NOMO-1 (cell line): ENCODE data around the gene RAB40A.
A peak's percentile ranks its signal among the peaks of the same experiment; 100 is the strongest.

Source experiments
- DNase-seq, 2 experiments: peaks; one replicate each; lab custom pipeline; 2025; ENCODE audit not compliant: unreplicated experiment in 2 of 2; lab: John Stamatoyannopoulos, UW

Gene RAB40A, protein sequence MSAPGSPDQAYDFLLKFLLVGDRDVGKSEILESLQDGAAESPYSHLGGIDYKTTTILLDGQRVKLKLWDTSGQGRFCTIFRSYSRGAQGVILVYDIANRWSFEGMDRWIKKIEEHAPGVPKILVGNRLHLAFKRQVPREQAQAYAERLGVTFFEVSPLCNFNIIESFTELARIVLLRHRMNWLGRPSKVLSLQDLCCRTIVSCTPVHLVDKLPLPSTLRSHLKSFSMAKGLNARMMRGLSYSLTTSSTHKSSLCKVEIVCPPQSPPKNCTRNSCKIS

DNA sequence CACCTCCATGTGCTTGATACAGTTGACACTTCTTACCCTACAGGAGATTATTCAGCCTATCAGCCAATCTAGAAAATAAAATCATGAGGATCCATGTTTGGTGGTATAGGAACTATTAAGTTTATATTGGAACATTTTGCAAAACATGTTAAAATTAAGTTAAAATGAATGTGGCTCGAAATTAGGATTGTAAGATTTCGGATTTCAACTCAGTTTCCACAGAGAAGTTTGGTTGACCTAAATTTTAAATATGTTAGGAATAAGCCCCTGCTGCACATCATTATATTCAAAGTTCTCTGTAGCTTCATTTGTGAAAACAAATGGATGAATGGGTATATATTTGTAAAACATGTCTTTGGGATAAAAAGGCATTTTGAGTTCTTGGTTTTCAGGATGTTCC lies at the start of gene RAB40A:
Gene RAB40A, minus strand, starts transcription at position 101 of the 400 bp plus-strand sequence. CDS start 18,733 bp downstream, outside the sequence.
- DNase-seq = no peak

DNA sequence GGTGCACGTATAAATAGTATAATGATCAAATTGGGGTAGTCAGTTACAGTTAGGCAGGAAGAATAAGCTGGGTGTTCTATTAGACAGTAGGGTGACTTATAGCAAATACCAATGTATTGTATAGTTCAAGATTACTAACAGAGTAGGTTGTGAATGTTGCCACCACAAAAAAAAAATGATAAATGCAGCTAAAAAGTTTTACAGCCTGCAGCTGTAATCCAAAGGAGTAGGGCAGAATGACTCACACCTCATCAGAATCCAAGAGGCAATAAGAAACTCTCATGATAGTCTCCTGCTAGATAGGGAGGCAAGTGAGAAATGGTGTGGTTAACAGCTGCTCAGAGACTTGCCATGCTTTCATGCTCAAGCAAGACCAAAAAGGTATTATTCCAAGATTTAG lies 46.5 kb upstream of the RAB40A start:
- DNase-seq = peak in 1 of 2 experiments; percentile 11

DNA sequence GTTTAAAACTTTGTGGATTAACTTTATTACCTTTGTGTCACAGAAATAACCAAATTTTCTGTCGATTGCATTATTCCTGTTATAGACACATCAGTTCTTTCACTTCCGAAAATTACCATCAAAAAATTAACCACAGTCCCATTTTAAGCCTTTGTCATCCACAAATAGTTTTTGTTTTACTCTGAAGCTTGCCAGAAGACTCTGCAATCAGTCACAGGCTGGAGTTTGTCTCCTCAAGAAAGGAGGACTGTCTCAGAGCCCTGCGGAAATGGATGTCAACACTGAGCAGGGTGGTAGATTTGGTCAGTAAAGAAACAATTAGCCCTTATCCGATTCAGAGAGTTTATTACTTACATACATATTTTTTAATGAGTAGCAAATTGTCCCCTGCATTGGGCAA lies 45.9 kb upstream of the RAB40A start:
- peak; percentile 28 to 47 for DNase-seq

DNA sequence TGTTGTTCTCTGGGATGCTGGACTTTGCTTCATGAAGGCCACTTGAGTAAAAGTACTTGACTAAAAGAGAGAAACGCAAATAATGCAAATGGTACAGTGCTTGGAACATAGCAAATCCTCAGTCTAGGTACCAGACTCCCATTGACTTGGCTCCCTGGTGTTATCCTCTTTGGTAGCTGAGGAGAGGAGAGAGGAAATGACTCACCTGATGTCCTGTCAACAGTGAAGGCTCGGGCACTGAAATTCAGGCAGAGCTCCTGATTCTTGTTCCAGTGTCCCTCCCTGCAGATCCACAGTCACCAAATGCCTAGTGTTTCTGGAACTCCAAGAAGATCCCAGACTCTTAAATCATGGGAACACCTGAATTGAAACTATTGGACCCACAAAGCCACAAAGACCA lies 43.5 kb upstream of the RAB40A start:
- DNase-seq = no peak

DNA sequence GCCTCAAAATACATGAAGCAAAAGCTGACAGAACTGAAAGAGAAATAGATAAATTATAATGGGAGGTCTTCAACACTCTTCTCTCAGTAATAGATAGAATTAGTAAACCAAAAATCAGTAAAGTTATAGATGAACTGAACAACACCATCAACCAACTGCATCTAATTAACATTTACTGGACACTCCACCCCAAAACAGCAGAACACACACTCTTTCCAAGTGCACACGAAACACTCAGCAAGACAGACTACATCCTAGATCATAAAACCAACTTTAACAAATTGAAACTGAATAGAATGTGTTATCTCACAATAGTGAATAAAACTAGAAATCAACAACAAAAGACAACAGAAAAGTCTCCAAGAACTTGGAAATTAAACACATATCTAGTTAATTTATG lies 41.0 kb upstream of the RAB40A start:
- no peak for DNase-seq

DNA sequence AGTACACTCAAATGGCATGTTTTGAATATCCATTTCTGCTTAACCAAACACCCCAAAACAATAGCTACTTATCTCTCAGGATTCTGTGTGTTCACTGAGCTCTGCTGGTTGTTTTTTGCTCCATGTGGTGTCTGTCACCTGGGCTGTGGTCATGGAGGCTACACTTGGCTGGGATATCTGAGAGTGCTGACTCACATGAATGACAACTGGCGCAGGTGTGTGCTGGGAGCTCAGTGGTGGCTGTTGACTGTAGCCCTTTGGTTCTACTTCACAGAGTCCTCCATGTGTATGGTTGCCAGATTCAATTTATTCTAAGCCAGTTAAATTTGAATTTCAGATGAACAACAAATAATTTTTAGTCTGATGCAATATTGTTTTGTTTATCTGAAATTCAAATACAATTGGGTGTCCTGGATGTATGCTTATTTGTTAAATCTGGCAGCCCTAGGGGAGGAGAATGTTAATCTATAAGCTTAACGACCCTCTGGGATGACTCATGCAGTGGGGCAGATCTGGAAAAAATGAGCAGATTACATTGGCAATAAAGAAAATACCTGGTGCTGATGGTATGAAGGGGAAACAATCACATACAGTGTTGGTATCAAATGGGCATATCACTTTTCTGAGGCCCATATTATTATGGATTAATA lies 37.8 kb upstream of the RAB40A start:
- no peak for DNase-seq

DNA sequence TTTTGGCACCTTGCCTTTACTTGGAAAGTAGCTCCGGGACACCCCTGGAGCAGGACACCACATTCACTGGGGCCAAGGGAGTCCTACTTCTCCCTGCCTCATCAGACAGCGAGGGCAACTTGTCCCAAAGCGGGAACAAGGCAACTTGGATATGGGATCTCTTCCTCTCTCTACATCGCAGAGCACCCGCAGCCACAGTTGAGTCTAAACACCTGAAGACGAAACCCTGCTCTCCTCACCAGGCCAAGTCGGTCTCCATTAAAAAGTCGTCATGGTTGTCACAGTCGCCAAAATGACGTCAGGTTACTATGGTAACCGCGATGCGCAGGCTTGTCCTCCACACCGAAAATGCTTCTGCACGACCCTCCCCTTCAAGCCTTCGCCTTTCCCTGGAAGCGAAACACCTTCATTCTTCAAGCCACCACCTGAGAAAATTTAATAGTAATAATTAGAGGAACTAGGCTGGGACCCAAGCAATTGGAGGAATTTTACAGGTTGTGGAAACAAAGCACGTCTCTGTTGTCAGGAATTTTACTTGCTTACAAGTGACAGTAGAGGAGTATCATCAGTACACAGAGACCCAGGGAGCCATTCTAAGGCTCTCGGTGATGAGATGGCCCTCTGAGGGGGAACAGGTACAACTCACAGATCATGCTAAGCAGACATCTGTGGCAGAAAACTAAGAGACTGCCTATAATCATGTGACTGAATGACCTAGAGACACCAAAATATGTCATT lies 35.6 kb upstream of the RAB40A start:
- peak; percentile 23 to 62 for DNase-seq

DNA sequence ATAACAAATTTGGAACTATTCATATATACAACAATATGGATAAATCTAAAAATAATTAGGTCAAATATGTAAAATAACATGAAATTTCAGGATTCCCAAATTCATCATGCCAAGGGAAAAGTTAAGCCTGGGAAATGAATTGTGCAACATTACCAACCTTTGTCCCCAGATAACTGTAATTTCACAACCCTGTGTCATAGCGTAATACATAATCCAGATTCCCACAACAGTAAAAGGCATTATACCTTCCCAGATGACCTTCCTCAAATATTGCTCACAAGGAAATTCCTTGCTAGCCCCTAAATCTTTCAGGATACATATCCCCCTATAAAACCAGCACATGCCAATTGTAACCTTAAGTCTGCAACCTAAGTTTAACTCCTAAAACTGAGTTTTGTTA lies 32.9 kb upstream of the RAB40A start:
- DNase-seq = no peak

DNA sequence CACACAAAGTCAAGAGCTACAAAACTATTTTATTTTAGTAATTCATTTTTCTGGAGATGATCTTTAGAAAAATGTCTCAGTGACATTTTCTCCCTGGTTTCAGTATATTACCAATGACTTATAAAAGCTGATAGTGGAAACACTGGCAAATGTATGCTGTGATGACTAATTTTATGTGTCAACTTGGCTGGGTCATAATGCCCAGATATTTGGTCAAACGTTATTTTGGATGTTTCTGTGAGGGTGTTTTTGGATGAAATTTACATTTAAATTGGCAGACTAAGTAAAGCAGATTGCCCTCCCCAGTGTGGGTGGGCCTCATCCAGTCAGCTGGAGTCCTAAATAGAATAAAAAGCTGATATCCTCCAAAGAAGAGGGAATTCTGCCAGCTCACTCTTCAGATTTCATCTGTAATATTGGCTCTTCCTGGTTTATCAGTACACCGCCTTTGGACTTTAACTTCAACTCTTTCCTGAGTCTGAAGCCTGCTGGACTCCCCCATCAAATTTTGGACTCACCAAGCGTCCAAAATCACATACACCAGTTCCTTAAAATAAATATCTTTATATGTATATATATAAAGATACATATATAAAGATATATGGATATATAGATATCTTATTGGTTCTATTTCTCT lies 31.2 kb upstream of the RAB40A start:
- DNase-seq = no peak

DNA sequence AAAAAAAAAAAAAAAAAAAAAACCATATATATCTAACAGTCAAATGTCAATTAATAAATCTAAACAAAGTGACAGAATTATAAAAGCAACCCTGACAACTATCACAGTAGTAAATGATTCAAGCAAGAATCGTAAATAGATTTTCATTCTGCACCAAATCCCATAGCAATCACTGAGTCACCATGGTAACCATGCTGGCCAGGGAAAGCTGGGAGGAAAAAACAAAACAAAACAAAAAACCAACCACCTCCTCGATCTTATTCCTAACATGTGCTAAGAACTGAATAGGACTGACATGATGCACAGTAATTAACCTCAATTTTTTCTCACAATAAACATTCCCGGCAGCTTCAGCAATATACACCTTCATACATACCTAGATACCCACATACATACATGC lies 30.6 kb upstream of the RAB40A start:
- DNase-seq = no peak

DNA sequence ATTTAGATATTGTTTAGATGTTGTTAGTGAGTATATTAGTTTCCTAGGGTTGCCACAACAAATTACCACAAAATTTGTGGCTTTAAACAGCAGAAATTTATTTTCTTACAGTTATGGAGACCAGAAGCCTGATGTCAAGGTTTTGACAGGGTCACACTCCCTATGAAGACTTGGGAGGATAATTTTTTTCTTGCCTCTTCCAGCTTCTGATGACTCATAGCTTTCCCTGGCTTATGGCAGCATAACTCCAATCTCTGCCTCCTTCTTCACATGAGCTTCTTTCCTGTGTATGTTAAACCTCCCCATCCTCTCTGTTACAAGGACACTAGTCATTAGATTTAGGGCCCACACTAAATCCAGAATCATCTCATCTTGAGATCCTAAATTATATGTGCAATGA lies 20.9 kb upstream of the RAB40A start:
- no peak for DNase-seq

DNA sequence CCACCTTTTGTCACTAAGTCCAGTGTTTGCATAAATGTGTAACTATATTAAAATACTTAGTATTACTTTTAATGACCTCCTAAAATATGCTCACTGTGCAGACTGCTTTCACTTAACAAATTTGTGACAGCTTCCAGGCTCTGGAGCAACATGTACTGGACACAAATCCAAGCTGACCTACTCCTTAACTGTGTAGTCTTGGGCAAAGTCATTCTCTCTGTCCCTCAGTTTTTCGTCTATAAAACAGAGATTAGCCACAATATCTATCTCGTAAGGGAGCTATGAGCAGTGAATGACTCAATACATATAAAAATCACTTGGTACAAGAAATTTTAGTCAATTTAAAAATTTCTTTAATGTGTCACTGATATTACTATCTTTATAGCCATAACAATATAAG lies 20.4 kb upstream of the RAB40A start:
- no peak for DNase-seq

DNA sequence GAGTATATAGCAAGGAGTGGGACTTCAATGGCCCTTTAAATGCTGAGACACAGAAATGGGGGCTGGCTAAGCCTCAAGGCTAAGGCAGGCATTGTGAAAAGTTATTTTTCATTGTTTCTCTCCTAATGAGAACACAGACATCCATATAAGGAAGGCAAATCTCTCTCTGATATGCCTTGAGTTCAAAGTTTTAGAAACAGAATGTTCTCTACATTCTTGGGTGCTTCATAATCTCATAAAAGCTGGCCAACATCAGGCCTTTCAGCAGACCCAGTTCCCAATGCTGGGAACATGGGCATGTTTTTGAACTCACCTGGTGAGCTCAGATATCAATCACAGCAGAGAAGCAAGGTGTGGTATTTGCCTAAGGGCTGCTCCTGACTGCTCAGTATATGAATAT lies 19.4 kb upstream of the RAB40A start:
- DNase-seq = no peak

DNA sequence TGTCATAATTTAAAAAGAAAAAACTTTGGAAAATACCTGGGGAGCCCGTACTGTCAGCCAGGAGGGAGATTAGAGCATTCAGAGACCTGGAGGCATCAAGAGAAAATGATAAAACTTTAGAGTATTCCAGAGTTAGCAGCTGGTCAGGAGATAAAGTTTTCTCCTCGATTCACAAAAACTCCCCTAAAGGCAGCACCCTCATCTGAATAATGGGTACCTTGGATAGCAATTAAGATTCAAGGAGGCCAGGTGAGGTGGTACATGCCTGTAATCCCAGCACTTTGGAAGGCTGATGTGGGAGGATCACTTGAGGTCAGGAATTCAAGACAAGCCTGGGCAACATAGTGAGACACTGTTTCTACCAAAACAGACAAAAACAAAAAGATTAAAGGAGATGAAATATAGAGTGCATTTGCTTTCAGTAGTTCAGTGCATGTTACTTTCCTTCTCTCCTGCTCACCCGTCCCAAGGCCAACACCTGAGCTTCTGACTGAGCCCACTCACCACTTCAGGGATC lies 18.6 kb upstream of the RAB40A start:
- no peak for DNase-seq

DNA sequence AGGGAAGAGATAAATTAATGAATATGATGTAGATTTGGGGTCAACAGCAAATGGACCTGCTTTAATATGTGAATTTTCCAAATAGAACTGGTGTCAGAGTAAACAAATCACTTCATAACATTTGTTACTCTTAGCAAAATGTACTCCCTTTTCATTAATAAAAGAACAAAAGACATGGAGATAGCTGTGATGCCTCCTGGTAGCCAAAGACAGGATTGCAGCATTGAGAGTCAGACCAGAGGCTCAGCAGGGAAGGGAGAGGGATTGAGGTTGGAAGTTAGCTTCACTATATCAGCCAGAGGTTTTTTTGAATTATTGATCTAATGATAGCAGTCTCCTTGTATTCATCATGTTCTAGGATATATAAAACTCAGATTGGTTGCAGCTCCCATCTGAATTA lies 17.4 kb upstream of the RAB40A start:
- no peak for DNase-seq

DNA sequence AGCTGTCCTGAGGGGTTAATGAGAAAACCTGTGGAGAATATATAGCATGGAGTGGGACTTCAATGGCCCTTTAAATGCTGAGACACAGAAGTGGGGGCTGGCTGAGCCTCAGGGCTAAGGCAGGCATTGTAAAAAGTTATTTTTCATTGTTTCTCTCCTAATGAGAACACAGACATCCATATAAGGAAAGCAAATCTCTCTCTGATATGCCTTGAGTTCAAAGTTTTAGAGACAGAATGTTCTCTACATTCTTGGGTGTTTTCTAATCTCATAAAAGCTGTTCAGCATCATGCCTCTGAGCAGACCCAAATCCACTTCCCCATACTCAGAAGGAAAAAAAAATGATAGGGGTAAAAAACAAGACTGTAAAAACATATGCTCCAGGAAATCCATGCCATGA lies 16.8 kb upstream of the RAB40A start:
- DNase-seq = no peak

DNA sequence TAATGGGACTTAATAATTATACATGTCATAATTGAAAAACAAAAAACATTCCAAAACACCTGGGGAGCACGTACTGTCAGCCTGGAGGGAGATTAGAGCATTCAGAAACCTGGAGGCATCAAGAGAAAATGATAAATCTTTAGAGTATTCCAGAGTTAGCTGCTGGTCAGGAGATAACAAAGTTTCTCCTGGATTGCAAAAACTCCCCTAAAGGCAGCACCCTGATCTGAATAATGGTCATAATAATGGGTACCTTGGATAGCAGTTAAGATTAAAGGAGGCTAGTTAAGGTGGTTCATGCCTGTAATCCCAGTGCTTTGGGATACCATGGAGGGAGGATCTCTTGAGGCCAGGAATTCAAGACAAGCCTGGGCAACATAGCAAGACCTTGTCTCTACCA lies 15.9 kb upstream of the RAB40A start:
- no peak for DNase-seq

DNA sequence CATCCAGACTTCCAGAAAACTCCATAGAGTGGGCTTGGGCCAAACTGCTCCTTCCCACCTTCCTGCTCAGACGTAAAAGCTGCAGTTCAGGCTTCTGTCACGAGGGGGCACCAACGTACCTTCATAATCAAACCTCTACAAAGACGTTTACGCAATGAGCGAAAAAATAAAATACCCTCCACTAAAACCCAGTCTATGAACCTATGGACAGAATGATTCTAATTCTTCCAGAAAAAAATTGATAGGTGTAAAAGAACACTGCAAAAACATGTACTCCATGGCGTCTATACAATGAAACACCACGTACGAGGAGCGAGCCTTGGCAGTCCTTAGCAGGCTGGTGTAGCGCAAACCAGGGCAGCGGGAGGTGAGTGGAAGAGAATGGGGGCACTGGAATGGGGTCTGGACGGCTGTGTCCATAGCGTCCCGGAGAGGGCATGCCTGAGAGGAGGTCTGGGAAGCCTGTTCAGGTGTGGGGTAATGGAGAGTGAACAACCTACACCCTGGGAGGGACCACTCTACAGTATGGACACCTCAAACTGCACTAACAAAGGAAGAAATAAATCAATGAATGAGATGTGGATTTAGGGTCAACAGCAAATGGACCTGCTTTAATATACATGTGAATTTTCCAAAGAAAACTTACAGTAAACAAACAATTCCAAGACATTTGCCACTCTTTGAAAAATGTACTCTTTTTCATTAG lies 14.4 kb upstream of the RAB40A start:
- DNase-seq = peak; percentile 2 to 25

DNA sequence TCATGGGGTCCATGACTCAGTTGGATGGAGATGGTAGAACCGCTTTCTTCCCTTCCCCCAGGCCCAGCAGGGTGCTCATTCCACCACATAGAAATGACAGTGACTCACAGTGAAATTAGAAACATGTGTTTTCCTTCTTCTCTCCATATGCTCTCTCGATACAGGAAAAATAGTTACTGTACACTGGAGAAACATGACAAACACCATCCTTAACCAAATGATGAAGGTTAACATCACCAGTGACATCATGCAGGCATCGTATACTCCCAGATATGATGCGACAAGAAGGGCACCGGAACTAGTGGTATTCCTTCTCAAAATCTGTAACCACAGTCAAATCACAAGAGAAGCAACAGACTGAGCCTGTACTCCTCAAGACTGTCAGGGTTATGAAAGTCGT lies 11.7 kb upstream of the RAB40A start:
- no peak for DNase-seq

DNA sequence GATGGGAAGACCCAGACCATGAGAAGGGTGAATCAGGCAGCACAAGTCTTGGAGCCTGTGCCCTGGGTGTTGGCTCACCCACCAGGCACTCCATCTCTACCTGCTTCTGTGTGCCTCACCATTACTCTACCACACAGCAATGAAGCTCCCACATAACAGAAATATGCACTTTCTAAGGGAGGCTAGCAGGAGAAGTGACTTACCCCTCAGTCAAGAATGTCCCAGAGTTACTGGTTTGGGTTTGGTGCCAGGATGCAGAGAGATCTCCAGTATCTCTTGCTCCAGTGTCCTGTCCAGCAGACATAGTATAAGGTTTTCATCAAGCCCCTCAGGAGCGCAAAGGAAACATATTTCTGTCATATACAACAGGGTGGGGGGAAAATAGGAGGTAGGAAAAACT lies 11.3 kb upstream of the RAB40A start:
- DNase-seq = no peak

DNA sequence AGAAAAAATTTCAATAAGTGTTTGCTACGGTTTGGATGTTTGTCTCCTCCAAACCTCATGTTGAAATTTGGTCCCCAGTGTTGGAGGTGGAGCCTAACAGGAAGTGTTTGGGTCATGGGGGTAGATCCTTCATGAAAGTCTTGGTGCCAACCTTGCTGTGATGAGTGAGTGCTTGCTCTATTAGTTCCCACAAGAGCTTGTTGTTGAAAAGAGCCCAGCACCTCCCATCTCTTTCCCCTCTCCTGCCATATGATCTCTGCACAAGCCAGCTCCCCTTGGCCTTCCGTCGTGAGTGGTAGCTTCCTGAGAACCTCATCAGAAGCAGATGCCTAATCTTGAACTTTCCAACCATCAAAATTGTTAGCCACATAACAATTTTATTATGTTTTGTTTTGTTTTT lies 10.3 kb upstream of the RAB40A start:
- DNase-seq = no peak
